HG02763 (cell line): ENCODE results near the gene LRRTM3.

Source experiments
- ATAC-seq: cut with Tn5 transposase; IDR thresholded peaks from one replicate; pipeline ENCODE4 v1.9.1; 2021; ENCODE audit warnings: mild to moderate bottlenecking, moderate library complexity; ENCODE audit not compliant: unreplicated experiment

LRRTM3 gene

DNA sequence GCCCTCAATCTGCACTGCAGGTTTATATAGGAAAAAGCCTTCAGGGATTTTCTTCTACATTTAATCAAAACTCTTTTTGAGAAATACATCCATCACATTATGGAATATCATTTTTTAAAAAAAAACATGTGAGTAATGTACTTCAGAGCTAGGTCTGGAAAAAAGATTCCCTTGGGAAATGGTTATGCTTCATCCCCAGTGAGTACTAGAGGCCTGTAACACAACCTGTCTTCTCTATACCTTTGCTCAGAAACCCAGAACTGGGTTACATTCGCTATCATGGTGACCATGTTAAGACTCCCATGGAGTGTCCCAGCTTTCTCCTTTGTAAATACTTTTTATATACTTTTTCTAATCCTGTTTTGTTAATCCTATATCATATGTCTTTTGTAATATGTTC, 186.9 kb downstream of the LRRTM3 start:
- no peak for ATAC-seq

- no peak for ATAC-seq
Observed at GRCh38 chr10:67114945-67115344, 189.1 kb downstream of the LRRTM3 start.

GRCh38 chr10:67115972-67116371, 190.1 kb downstream of the LRRTM3 start:
- ATAC-seq, result no peak

GRCh38 chr10:67119651-67120050, 193.8 kb downstream of the LRRTM3 start:
- ATAC-seq, result no peak

DNA sequence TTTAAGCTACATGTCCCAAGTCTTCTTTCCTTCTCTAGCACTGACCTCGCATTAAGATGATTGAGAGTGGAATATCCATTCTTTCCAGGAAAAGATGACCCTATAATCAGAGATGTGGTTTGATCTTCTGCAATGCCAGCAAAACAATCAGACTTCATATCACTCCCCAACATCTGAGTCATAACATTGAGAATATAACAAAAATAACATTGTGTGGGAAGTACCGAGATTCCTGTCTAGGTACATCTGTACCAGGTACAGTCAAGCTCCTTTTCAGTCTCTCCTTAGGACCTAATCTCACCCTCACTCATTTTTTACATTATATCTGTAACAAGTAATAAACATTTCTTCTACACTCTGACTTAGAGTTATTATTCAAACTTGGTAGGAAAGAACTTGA, 201.6 kb downstream of the LRRTM3 start:
- ATAC-seq, result no peak

- ATAC-seq, result no peak
Observed at GRCh38 chr10:67140641-67141040, 214.8 kb downstream of the LRRTM3 start.

DNA sequence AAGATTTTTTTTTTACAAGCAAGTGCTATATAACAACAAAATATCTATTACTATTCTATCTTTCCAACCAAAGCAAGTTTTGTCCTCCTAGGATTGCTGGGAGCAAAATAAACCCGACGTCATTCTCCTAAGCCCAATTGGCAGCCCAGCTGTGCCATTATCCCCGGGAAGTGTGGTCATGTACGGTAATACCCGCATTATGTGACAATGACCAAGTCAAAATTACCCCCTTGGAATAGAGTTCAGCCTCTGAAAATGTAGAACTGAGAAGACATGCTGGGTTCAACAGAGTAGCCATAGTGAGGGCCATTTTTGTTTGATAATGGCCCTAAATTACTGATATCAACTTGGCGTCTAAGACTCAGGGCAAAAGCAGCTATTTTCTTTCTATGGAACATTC, 215.5 kb downstream of the LRRTM3 start:
- ATAC-seq, result no peak

DNA sequence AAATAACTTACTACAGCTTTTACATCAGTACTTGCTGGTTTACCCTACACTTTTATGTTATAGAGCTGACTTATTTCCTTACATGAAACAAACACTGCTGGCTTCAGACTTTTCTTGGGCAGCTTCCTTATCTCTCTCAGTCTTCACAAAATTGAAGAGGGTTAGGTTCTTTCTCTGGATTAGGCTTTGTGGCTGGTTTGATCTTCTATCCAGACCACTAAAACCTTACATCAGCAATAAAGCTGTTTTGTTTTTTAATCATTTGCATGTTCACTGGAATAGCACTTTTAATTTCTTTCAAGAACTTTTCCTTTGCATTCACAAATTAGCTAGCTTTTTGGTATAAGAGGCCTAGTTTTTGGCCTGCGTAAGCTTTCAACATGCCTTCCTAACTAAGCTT, 218.7 kb downstream of the LRRTM3 start:
- no peak for ATAC-seq
